Neural cell (in vitro differentiated cells): ENCODE data around the gene SPRING1. TPM values are rescaled to one million over a fixed set of nuclear protein-coding genes. Genes with fewer than 3 reads are reported as not detected.

Experiments
- H2AFZ ChIP-seq: fragments of 200-600, 300-800 bp; sonication (generic), shearing (Covaris generic); 2 replicates; pipeline ENCODE4 v1.6.0; 2014; ENCODE audit warnings: low read depth, mild to moderate bottlenecking, antibody characterized with exemption, low read length, moderate library complexity
- H3F3A ChIP-seq: fragments of 200-600 bp; shearing (Covaris generic); 2 replicates; pipeline ENCODE4 v1.6.1; 2016; ENCODE audit warnings: mild to moderate bottlenecking, moderate library complexity, mixed read lengths, antibody characterized with exemption, low read length; ENCODE audit not compliant: insufficient read depth, poor library complexity, severe bottlenecking
- H3K27ac ChIP-seq: fragments of 200-600, 300-800 bp; sonication (generic), shearing (Covaris generic); 2 replicates; pipeline ENCODE4 v1.5.1; 2014; ENCODE audit warnings: mild to moderate bottlenecking, low read length, moderate library complexity
- H3K27me3 ChIP-seq: fragments of 300-800, 200-600 bp; sonication (generic), shearing (Covaris generic); 2 replicates; pipeline ENCODE4 v1.6.0; 2014; ENCODE audit warnings: mild to moderate bottlenecking, low read depth, low read length, moderate library complexity; ENCODE audit not compliant: insufficient read depth
- H3K36me3 ChIP-seq: fragments of 300-800, 200-600 bp; sonication (generic), shearing (Covaris generic); 2 replicates; pipeline ENCODE4 v1.5.1; 2014; ENCODE audit warnings: mild to moderate bottlenecking, antibody characterized with exemption, low read length, moderate library complexity; ENCODE audit not compliant: insufficient read depth
- H3K4me2 ChIP-seq: fragments of 300-800, 200-600 bp; sonication (generic), shearing (Covaris generic); 2 replicates; pipeline ENCODE4 v1.6.0; 2014; ENCODE audit warnings: mild to moderate bottlenecking, low read length
- H3K4me3 ChIP-seq: fragments of 300-800, 200-600 bp; sonication (generic), shearing (Covaris generic); 2 replicates; pipeline ENCODE4 v1.5.1; 2014; ENCODE audit warnings: mild to moderate bottlenecking, low read length, moderate library complexity
- H3K79me2 ChIP-seq: fragments of 200-600 bp; shearing (Covaris generic); replicated peaks from 2 replicates; pipeline ENCODE4 v1.6.0; 2014; ENCODE audit warnings: mild to moderate bottlenecking, low read length, moderate library complexity; ENCODE audit not compliant: insufficient read depth
- H3K9ac ChIP-seq: fragments of 300-800, 200-600 bp; sonication (generic), shearing (Covaris generic); 2 replicates; pipeline ENCODE4 v1.6.1; 2016; ENCODE audit warnings: mild to moderate bottlenecking, low read length, mixed read lengths
- H3K9me2 ChIP-seq: fragments of 200-600 bp; shearing (Covaris generic); 2 replicates; pipeline ENCODE4 v1.6.1; 2016; ENCODE audit warnings: mild to moderate bottlenecking, low read length, mixed read lengths; ENCODE audit not compliant: insufficient read depth
- H3K9me3 ChIP-seq: fragments of 200-600, 300-800 bp; sonication (generic), shearing (Covaris generic); 2 replicates; pipeline ENCODE4 v1.6.1; 2016; ENCODE audit warnings: mild to moderate bottlenecking, mixed run types, low read length, moderate library complexity, mixed read lengths
- H4K20me1 ChIP-seq: fragments of 200-600 bp; shearing (Covaris generic); 2 replicates; pipeline ENCODE4 v1.6.1; 2016; ENCODE audit warnings: mild to moderate bottlenecking, mixed run types; ENCODE audit not compliant: insufficient read depth
- EP300 ChIP-seq: fragments of 450-650 bp; conservative IDR thresholded peaks from 2 replicates; pipeline ENCODE4 v1.6.1; 2014; ENCODE audit warnings: antibody characterized with exemption, mild to moderate bottlenecking, moderate library complexity; ENCODE audit not compliant: poor library complexity, severe bottlenecking
- EZH2 ChIP-seq: fragments of 200-600, 300-800 bp; shearing (Covaris generic), sonication (generic); IDR thresholded peaks from 2 replicates; pipeline ENCODE4 v1.6.1; 2014; ENCODE audit warnings: antibody characterized with exemption, low read length, borderline replicate concordance, mild to moderate bottlenecking; ENCODE audit not compliant: insufficient read depth, poor library complexity, severe bottlenecking
- MXI1 ChIP-seq: fragments of 450-650 bp; conservative IDR thresholded peaks from 2 replicates; pipeline ENCODE4 v1.6.1; 2014; ENCODE audit warnings: antibody characterized with exemption, mild to moderate bottlenecking; ENCODE audit not compliant: poor library complexity, severe bottlenecking
- POLR2AphosphoS5 ChIP-seq: IDR thresholded peaks from 2 replicates; pipeline ENCODE4 v1.6.1; 2012
- RAD21 ChIP-seq: fragments of 450-650 bp; conservative IDR thresholded peaks from 2 replicates; pipeline ENCODE4 v1.6.1; 2014; ENCODE audit warnings: antibody characterized with exemption, mild to moderate bottlenecking, moderate library complexity
- SMC3 ChIP-seq: fragments of 450-650 bp; conservative IDR thresholded peaks from 2 replicates; pipeline ENCODE4 v1.6.1; 2014; ENCODE audit warnings: antibody characterized with exemption, mild to moderate bottlenecking, moderate library complexity; ENCODE audit not compliant: poor library complexity
- TAF1 ChIP-seq: IDR thresholded peaks from 2 replicates; pipeline ENCODE4 v1.6.1; 2012; ENCODE audit warnings: low read depth
- polyA plus RNA-seq: library from polyadenylated mRNA; depleted of rRNA; stranded (reverse); fragments of >200 nt; gene quantifications from 2 replicates; pipeline ENCODE4 v1.2.3, GENCODE V29; 2014
- small RNA-seq, 3 experiments: library from RNA; depleted of rRNA; stranded (forward); fragments of <200 nt; gene quantifications; one replicate each; pipeline ENCODE3, GENCODE V24; 2012
- TF ChIP-seq, protein P1 (sequence below): IDR thresholded peaks from 2 replicates; pipeline ENCODE4 v1.6.1; 2012; ENCODE audit warnings: borderline replicate concordance
- TF ChIP-seq, protein P2 (sequence below): fragments of 450-650 bp; IDR thresholded peaks from 2 replicates; pipeline ENCODE4 v1.5.1; 2014; ENCODE audit warnings: antibody characterized with exemption, mild to moderate bottlenecking, moderate library complexity; ENCODE audit not compliant: poor library complexity, severe bottlenecking

Gene SPRING1
- polyA plus RNA-seq, 1 donor from 2014 or later = 48.1 TPM

DNA sequence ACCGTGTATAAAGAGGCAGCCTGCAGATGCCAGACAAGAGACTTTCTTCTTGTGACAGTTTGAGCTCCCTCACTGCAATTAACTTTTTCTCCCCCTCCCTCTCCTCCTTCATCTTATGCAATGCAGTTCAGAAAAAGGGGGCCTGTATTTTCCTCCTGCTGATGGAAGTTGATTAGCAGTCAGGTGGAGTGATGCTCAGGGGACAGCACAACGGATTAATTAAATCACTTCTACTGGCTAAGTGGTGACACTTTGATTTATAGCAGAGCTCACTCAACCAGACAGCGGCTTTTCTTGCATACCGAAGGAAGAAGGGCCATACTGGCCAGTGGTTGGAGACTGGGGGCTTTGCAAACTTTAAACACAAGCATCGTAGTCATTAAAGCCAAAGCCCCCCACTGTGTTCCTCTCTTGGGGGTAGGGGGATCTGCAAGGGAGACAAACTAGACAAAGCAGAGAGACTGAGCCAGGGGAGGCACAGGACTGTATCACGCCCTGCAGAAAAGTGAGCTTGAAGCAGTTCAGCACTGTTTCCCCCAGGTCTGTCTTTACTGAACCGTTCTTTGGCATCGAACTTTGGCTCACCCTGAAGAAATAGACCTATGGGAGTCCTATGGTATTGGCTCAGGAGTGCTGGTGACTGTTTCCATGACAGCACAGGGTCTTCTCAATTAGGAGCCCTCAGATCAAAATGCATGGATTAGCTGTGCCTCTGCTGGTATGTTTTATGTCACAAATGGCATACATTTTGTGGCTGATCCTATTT lies 47.7 kb downstream of the SPRING1 start:
- no peak overlapping the region for H3K4me2 ChIP-seq
- H3K4me3 ChIP-seq = peak overlapping the region; percentile 18
- H2AFZ ChIP-seq = no peak overlapping the region
- H3K9ac ChIP-seq = no peak overlapping the region
- no peaks in the 10 kb centered on the region for H4K20me1 ChIP-seq
- H3F3A ChIP-seq = no peaks in the 10 kb centered on the region
- no peak overlapping the region for H3K27ac ChIP-seq
- no peaks in the 10 kb centered on the region for H3K36me3 ChIP-seq
- no peaks in the 10 kb centered on the region for H3K9me2 ChIP-seq
- no peaks in the 10 kb centered on the region for H3K27me3 ChIP-seq
- no peak for TF ChIP-seq MXI1
- peak; percentile 16 for TF ChIP-seq EP300
- H3K79me2 ChIP-seq = no peaks in the 10 kb centered on the region
- no peaks in the 10 kb centered on the region for H3K9me3 ChIP-seq

DNA sequence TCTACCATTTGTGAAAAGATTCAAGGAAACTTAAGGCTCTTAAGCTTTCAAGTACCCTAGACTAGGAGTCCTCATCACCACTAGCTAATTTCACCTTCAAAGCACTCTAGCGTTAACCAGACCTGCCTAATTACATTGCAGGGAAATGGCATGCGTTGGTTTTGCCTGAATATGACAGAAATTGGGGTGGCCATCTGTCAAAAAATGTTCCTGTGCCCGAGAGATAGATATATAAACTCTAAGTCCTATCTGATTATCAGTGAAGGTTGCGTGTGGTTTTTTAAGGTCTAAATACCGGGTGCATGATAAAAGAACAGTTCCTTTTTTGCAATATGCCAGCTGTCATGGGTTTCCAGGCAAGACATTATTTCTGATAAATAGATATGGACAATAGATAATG lies 48.3 kb downstream of the SPRING1 start:
- H3K36me3 ChIP-seq = no peaks in the 10 kb centered on the region
- H3K27me3 ChIP-seq = no peaks in the 10 kb centered on the region
- H2AFZ ChIP-seq = no peak overlapping the region
- H3K27ac ChIP-seq = no peak overlapping the region
- no peaks in the 10 kb centered on the region for H4K20me1 ChIP-seq
- no peaks in the 10 kb centered on the region for H3F3A ChIP-seq
- H3K9ac ChIP-seq = no peak overlapping the region
- TF ChIP-seq MXI1 (no peak), POLR2AphosphoS5 (no peak), RAD21 (no peak), SMC3 (no peak), EP300 (no peak), EZH2 (no peak), TAF1 (no peak)
- TF ChIP-seq, protein P1, sequence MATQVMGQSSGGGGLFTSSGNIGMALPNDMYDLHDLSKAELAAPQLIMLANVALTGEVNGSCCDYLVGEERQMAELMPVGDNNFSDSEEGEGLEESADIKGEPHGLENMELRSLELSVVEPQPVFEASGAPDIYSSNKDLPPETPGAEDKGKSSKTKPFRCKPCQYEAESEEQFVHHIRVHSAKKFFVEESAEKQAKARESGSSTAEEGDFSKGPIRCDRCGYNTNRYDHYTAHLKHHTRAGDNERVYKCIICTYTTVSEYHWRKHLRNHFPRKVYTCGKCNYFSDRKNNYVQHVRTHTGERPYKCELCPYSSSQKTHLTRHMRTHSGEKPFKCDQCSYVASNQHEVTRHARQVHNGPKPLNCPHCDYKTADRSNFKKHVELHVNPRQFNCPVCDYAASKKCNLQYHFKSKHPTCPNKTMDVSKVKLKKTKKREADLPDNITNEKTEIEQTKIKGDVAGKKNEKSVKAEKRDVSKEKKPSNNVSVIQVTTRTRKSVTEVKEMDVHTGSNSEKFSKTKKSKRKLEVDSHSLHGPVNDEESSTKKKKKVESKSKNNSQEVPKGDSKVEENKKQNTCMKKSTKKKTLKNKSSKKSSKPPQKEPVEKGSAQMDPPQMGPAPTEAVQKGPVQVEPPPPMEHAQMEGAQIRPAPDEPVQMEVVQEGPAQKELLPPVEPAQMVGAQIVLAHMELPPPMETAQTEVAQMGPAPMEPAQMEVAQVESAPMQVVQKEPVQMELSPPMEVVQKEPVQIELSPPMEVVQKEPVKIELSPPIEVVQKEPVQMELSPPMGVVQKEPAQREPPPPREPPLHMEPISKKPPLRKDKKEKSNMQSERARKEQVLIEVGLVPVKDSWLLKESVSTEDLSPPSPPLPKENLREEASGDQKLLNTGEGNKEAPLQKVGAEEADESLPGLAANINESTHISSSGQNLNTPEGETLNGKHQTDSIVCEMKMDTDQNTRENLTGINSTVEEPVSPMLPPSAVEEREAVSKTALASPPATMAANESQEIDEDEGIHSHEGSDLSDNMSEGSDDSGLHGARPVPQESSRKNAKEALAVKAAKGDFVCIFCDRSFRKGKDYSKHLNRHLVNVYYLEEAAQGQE = no peak
- TF ChIP-seq, protein P2, sequence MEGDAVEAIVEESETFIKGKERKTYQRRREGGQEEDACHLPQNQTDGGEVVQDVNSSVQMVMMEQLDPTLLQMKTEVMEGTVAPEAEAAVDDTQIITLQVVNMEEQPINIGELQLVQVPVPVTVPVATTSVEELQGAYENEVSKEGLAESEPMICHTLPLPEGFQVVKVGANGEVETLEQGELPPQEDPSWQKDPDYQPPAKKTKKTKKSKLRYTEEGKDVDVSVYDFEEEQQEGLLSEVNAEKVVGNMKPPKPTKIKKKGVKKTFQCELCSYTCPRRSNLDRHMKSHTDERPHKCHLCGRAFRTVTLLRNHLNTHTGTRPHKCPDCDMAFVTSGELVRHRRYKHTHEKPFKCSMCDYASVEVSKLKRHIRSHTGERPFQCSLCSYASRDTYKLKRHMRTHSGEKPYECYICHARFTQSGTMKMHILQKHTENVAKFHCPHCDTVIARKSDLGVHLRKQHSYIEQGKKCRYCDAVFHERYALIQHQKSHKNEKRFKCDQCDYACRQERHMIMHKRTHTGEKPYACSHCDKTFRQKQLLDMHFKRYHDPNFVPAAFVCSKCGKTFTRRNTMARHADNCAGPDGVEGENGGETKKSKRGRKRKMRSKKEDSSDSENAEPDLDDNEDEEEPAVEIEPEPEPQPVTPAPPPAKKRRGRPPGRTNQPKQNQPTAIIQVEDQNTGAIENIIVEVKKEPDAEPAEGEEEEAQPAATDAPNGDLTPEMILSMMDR = no peak
- H3K79me2 ChIP-seq = no peaks in the 10 kb centered on the region
- no peaks in the 10 kb centered on the region for H3K9me2 ChIP-seq
- H3K4me2 ChIP-seq = no peak overlapping the region
- no peaks in the 10 kb centered on the region for H3K9me3 ChIP-seq
- H3K4me3 ChIP-seq = peak overlapping the region; percentile 18

Small RNAs within 50 kb of the gene (small RNA-seq; reads per million reads assigned to genes)
- gene RNU6-558P = 0 reads per million in 3 experiments

Other genes with a start within 250 kb of the SPRING1 start
- 1.8 and 3.9 TPM in 2 replicates for gene MAP1LC3B2, start 178.7 kb downstream of the SPRING1 start, polyA plus RNA-seq
- gene RNFT2, start 246 bp upstream of the SPRING1 start, polyA plus RNA-seq = 18.5 and 20.6 TPM in 2 replicates
- gene HRK, start 143.4 kb upstream of the SPRING1 start, polyA plus RNA-seq = 0.96 and 1.4 TPM in 2 replicates
- gene FBXW8, start 172.9 kb upstream of the SPRING1 start, polyA plus RNA-seq = 4.9 and 5.6 TPM in 2 replicates